HUES6 (cell line): ENCODE data around the gene LGALS14.
"Not testable (repeated sequence)": the region's sequence is repeated elsewhere in the genome, so short reads cannot be mapped to it uniquely, and the experiment has no call there.

Experiments used
- H3K27ac ChIP-seq: 2 replicates; pipeline ENCODE4 v1.7.0; 2013; ENCODE audit warnings: low read depth, mild to moderate bottlenecking, low read length, inconsistent platforms
- H3K27me3 ChIP-seq: 2 replicates; pipeline ENCODE4 v1.6.1; 2013; ENCODE audit warnings: low read length; ENCODE audit not compliant: control insufficient read depth, insufficient read depth
- H3K36me3 ChIP-seq: 2 replicates; pipeline ENCODE4 v1.6.1; 2013; ENCODE audit warnings: low read length; ENCODE audit not compliant: control insufficient read depth, insufficient read depth
- H3K4me1 ChIP-seq: 2 replicates; pipeline ENCODE4 v1.6.1; 2013; ENCODE audit warnings: low read length; ENCODE audit not compliant: control insufficient read depth, insufficient read depth
- H3K4me3 ChIP-seq: 2 replicates; pipeline ENCODE4 v1.5.1; 2013; ENCODE audit warnings: low read depth, low read length
- H3K9ac ChIP-seq: one replicate; pipeline ENCODE4 v1.6.1; 2013; ENCODE audit warnings: mild to moderate bottlenecking, low read length
- H3K9me3 ChIP-seq: 2 replicates; pipeline ENCODE4 v1.6.1; 2013; ENCODE audit warnings: low read depth, low read length; ENCODE audit not compliant: control insufficient read depth, insufficient read depth

Gene LGALS14

DNA sequence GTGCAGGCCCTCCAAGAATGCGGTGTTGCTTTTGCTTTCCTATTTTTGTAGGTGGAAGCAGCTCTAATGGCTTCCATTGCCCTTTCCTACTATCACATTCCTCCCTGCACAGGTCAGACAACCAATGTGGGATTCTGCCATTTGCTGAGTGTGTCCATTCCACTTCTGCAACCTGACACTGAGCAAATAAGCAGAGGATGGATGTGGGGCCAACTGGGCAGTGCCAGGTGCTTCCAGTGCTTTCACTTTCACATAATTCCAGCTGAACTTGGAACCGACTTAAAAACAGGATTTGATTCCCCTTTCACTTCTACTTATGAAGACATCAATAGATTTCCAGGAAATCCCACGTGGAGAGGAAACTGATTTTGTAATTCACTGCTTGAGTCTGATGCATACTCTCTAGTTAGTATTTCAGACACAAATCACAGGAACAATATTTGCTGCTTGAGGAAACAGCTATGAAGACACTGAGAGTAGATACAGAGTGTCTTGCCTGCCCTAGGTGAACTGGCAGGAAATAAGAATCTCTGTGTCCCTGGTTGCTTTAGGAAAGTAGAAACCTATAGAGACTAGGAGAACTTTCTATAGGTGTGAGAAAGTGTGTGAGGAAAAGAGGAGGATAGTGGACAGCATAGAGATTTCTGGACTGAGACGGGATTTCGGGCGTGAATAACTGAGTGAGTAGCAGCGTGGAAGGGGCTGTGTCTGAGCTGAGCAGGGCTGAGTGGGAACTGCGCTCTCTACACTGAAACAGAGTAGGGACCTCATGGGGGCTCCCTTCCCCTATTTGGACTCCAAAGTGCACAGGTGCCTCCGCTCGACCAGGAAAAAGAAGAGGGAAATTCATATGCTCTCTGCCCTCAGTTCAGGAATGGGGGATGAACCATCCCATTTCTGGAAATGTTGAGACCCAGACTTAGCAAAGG lies 26.1 kb upstream of the LGALS14 start:
- Histone ChIP-seq H3K4me1 (no peaks in the 10 kb centered on the region), H3K27me3 (peaks cover 22% of the 10 kb centered on the region; the same call in 1 of the 2 replicates), H3K4me3 (no peak overlapping the region), H3K9me3 (no peaks in the 10 kb centered on the region), H3K36me3 (no peaks in the 10 kb centered on the region), H3K9ac (no peak overlapping the region), H3K27ac (no peak overlapping the region)

- no peaks in the 10 kb centered on the region for H3K9me3 ChIP-seq
- no peak overlapping the region for H3K27ac ChIP-seq
- H3K9ac ChIP-seq, result no peak overlapping the region
- no peak overlapping the region for H3K4me3 ChIP-seq
- no peaks in the 10 kb centered on the region for H3K4me1 ChIP-seq
- H3K27me3 ChIP-seq, result peaks cover 22% of the 10 kb centered on the region; the same call in 1 of the 2 replicates
- no peaks in the 10 kb centered on the region for H3K36me3 ChIP-seq
Observed at GRCh38 chr19:39679056-39679790, 25.1 kb upstream of the LGALS14 start.

DNA sequence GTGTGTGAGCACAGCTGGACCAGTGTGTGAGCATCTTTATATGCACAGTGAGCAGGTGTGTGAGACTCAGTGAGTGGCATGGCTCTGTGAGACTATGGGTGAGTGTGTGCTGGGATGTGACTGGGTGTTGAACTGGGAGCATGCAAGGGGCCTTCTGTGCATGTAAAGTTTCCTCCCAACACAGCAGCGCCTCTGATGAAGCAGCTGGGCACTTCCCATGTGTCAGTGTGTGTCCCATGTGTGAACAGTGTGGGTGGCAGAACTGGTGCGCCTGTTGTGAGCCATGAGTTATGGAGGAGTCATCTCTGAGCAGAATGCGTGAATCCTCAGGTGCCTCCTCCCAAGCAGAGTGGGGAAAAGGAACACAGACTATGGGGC lies 24.5 kb upstream of the LGALS14 start:
- H3K9ac ChIP-seq, result no peak overlapping the region
- no peaks in the 10 kb centered on the region for H3K4me1 ChIP-seq
- no peaks in the 10 kb centered on the region for H3K9me3 ChIP-seq
- H3K4me3 ChIP-seq, result no peak overlapping the region
- no peaks in the 10 kb centered on the region for H3K36me3 ChIP-seq
- H3K27me3 ChIP-seq, result peaks cover 22% of the 10 kb centered on the region; the same call in 1 of the 2 replicates
- H3K27ac ChIP-seq, result no peak overlapping the region

GRCh38 chr19:39680593-39680992 lies 23.7 kb upstream of the LGALS14 start:
- H3K27ac ChIP-seq, result no peak overlapping the region
- no peak overlapping the region for H3K4me3 ChIP-seq
- no peaks in the 10 kb centered on the region for H3K4me1 ChIP-seq
- no peak overlapping the region for H3K9ac ChIP-seq
- no peaks in the 10 kb centered on the region for H3K9me3 ChIP-seq
- H3K36me3 ChIP-seq, result no peaks in the 10 kb centered on the region
- H3K27me3 ChIP-seq, result peaks cover 22% of the 10 kb centered on the region; the same call in 1 of the 2 replicates

- H3K4me1 ChIP-seq, result no peaks in the 10 kb centered on the region
- peaks cover 22% of the 10 kb centered on the region; the same call in 1 of the 2 replicates for H3K27me3 ChIP-seq
- H3K27ac ChIP-seq, result no peak overlapping the region
- no peak overlapping the region for H3K9ac ChIP-seq
- H3K4me3 ChIP-seq, result no peak overlapping the region
- H3K36me3 ChIP-seq, result no peaks in the 10 kb centered on the region
- H3K9me3 ChIP-seq, result no peaks in the 10 kb centered on the region
Observed at GRCh38 chr19:39681416-39681815, 22.9 kb upstream of the LGALS14 start.

- Histone ChIP-seq H3K27ac (no peak overlapping the region), H3K9ac (no peak overlapping the region), H3K27me3 (peaks cover 9% of the 10 kb centered on the region; the same call in 1 of the 2 replicates), H3K4me3 (no peak overlapping the region), H3K4me1 (no peaks in the 10 kb centered on the region), H3K36me3 (no peaks in the 10 kb centered on the region), H3K9me3 (no peaks in the 10 kb centered on the region)
Observed at GRCh38 chr19:39684267-39684666, 20.0 kb upstream of the LGALS14 start.

GRCh38 chr19:39686739-39687138 lies 17.5 kb upstream of the LGALS14 start:
- no peak overlapping the region for H3K9ac ChIP-seq
- H3K27ac ChIP-seq, result no peak overlapping the region
- H3K36me3 ChIP-seq, result no peaks in the 10 kb centered on the region
- H3K27me3 ChIP-seq, result peaks cover 6% of the 10 kb centered on the region; the same call in 1 of the 2 replicates
- no peaks in the 10 kb centered on the region for H3K4me1 ChIP-seq
- no peaks in the 10 kb centered on the region for H3K9me3 ChIP-seq
- H3K4me3 ChIP-seq, result no peak overlapping the region

GRCh38 chr19:39688637-39689036 lies 15.6 kb upstream of the LGALS14 start:
- H3K27ac ChIP-seq, H3K36me3 ChIP-seq, H3K9ac ChIP-seq, H3K9me3 ChIP-seq, H3K4me1 ChIP-seq, H3K4me3 ChIP-seq: not testable (repeated sequence)
- peaks cover 21% of the 10 kb centered on the region; the same call in 1 of the 2 replicates for H3K27me3 ChIP-seq

- Histone ChIP-seq H3K9ac (no peak overlapping the region), H3K27me3 (peaks cover 27% of the 10 kb centered on the region), H3K4me1 (no peaks in the 10 kb centered on the region), H3K4me3 (no peak overlapping the region), H3K36me3 (no peaks in the 10 kb centered on the region), H3K27ac (no peak overlapping the region), H3K9me3 (no peaks in the 10 kb centered on the region)
Observed at GRCh38 chr19:39692166-39692565, 12.1 kb upstream of the LGALS14 start.

DNA sequence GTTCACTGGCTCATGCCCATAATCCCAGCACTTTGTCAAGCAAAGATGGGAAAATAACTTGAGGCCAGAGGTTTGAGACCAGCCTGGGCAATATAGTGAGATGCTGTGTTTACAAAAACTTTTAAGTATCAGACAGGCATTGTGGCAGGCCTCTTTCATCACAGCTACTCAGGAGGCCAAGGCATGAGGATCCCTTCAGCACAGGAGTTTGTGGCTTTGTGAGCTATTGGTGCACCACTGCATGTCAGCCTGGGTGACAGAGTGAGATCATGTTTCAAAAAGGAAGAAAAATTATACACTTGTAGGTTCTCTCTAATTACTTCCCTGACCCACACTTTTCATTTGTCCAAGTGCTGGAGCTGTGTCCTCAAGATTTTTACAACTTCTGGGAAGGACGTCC lies 11.5 kb upstream of the LGALS14 start:
- no peak overlapping the region for H3K27ac ChIP-seq
- no peaks in the 10 kb centered on the region for H3K9me3 ChIP-seq
- H3K4me1 ChIP-seq, result no peaks in the 10 kb centered on the region
- no peak overlapping the region for H3K4me3 ChIP-seq
- H3K36me3 ChIP-seq, result no peaks in the 10 kb centered on the region
- H3K27me3 ChIP-seq, result peaks cover 27% of the 10 kb centered on the region
- H3K9ac ChIP-seq, result no peak overlapping the region

- Histone ChIP-seq H3K9ac (no peak overlapping the region), H3K27ac (no peak overlapping the region), H3K36me3 (no peaks in the 10 kb centered on the region), H3K27me3 (peaks cover 30% of the 10 kb centered on the region), H3K4me1 (no peaks in the 10 kb centered on the region), H3K4me3 (no peak overlapping the region), H3K9me3 (no peaks in the 10 kb centered on the region)
Observed at GRCh38 chr19:39695759-39696158, 8.5 kb upstream of the LGALS14 start.
